ENCODE measurements around the gene GMCL1.
"Not testable (repeated sequence)": the region's sequence is repeated elsewhere in the genome, so short reads cannot be mapped to it uniquely, and the experiment has no call there.

GMCL1 gene

GRCh38 chr2:69829256-69830044 is at the start of gene GMCL1:
Gene GMCL1, plus strand, starts transcription at chr2:69829660. Its CDS starts 233 bp downstream, at chr2:69829893.
- DNase-seq, result peak; percentile 98

- no peak for DNase-seq
Measured at GRCh38 chr2:69780921-69781320, 48.5 kb upstream of the GMCL1 start.

GRCh38 chr2:69781321-69782248 is 47.9 kb upstream of the GMCL1 start:
- DNase-seq, result no peak

- DNase-seq, result no peak
Measured at GRCh38 chr2:69784228-69784627, 45.2 kb upstream of the GMCL1 start.

- DNase-seq, result no peak
Measured at GRCh38 chr2:69785358-69785757, 44.1 kb upstream of the GMCL1 start.

- no peak for DNase-seq
Measured at GRCh38 chr2:69786052-69786560, 43.4 kb upstream of the GMCL1 start.

- DNase-seq, result no peak
Measured at GRCh38 chr2:69789175-69789721, 40.2 kb upstream of the GMCL1 start.

GRCh38 chr2:69789772-69790600 is 39.5 kb upstream of the GMCL1 start:
- no peak for DNase-seq

- no peak for DNase-seq
Measured at GRCh38 chr2:69790601-69790959, 38.9 kb upstream of the GMCL1 start.

GRCh38 chr2:69791045-69791444 is 38.4 kb upstream of the GMCL1 start:
- DNase-seq, result no peak

- DNase-seq, result no peak
Measured at GRCh38 chr2:69796174-69796573, 33.3 kb upstream of the GMCL1 start.

GRCh38 chr2:69797235-69797634 is 32.2 kb upstream of the GMCL1 start:
- no peak for DNase-seq

- no peak for DNase-seq
Measured at GRCh38 chr2:69797836-69798289, 31.6 kb upstream of the GMCL1 start.

- no peak for DNase-seq
Measured at GRCh38 chr2:69798290-69798908, 31.1 kb upstream of the GMCL1 start.

GRCh38 chr2:69798909-69799526 is 30.4 kb upstream of the GMCL1 start:
- no peak for DNase-seq

- no peak for DNase-seq
Measured at GRCh38 chr2:69801745-69802290, 27.6 kb upstream of the GMCL1 start.

GRCh38 chr2:69802781-69803367 is 26.6 kb upstream of the GMCL1 start:
- DNase-seq, result not testable (repeated sequence)

GRCh38 chr2:69804416-69804815 is 25.0 kb upstream of the GMCL1 start:
- no peak for DNase-seq

- no peak for DNase-seq
Measured at GRCh38 chr2:69805887-69806286, 23.6 kb upstream of the GMCL1 start.

GRCh38 chr2:69807821-69808540 is 21.5 kb upstream of the GMCL1 start:
- DNase-seq, result no peak
